ENCODE data around the gene MEI1. TPM values are rescaled to one million over a fixed set of nuclear protein-coding genes. Genes with fewer than 3 reads are reported as not detected.

The MEI1 gene
- total RNA-seq, 1 donor, result 0.27 TPM

DNA sequence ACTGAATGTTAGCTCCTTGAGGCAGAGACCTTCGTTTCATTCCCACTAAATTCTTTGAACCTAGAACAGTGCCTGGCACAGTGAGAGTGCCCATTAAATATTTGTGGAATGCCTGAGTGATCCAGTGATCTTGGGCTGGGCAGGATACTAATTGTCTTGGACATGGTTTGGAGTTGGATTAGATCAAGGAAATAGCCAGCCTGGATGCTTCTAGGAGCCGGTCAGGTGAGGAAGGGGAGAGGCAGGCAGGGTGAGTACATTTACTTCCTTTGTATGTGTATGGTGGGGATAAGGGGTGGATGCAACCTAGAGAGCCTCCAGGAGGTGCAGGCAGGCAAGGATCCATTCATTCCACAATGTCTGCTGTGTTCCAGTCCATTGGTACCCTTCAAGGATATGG, 137.2 kb downstream of the MEI1 start:
- no peak overlapping the region for H3K4me3 ChIP-seq (ENCODE audit: low read depth, low read length)
- no peak for DNase-seq (ENCODE audit: low read depth)
- TF ChIP-seq, protein P1, sequence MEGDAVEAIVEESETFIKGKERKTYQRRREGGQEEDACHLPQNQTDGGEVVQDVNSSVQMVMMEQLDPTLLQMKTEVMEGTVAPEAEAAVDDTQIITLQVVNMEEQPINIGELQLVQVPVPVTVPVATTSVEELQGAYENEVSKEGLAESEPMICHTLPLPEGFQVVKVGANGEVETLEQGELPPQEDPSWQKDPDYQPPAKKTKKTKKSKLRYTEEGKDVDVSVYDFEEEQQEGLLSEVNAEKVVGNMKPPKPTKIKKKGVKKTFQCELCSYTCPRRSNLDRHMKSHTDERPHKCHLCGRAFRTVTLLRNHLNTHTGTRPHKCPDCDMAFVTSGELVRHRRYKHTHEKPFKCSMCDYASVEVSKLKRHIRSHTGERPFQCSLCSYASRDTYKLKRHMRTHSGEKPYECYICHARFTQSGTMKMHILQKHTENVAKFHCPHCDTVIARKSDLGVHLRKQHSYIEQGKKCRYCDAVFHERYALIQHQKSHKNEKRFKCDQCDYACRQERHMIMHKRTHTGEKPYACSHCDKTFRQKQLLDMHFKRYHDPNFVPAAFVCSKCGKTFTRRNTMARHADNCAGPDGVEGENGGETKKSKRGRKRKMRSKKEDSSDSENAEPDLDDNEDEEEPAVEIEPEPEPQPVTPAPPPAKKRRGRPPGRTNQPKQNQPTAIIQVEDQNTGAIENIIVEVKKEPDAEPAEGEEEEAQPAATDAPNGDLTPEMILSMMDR (IDR thresholded peaks at IDR 0.05; ENCODE audit: insufficient read depth, low read length), result no peak

DNA sequence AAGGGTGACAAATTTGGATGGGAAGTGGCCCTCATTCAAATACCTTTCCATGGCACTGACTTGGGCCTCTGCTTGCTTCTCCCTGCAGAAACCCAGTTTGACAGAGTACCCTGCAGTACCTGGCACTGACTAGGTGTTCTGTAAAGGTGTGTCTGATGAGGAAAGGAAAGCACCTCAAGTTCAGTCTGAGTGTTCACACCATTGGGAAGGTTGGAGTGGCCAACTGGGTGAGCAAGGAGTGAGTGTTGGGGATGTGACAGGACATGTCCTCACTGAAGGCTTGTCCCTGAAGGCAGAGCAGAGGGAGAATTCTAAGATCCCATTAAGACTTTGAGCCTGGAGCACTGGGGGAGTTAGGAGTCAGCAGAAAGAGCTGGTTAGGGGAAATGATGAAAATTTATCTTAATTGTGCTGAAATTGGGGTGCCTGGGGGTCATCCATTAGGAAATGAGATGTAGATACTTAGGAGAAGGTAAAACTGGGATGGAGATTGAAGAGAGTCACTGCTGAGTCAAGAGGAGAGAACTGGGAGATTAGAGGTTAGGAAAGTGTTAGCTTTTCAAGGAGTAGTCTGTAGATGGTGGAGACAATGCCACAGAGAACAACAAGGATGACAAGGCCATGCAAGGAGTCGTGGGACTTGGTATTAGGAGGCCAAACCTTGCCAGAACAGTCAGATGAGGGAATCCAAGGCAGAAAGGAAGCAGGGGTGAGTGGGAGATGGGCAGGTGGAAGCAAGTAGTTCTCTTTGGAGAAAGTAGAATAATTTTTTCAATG, 139.7 kb downstream of the MEI1 start:
- H3K4me3 ChIP-seq (ENCODE audit: low read depth, low read length), result no peak overlapping the region
- DNase-seq (ENCODE audit: low read depth), result no peak
- TF ChIP-seq, protein P1 (IDR thresholded peaks at IDR 0.05; ENCODE audit: insufficient read depth, low read length), result no peak

DNA sequence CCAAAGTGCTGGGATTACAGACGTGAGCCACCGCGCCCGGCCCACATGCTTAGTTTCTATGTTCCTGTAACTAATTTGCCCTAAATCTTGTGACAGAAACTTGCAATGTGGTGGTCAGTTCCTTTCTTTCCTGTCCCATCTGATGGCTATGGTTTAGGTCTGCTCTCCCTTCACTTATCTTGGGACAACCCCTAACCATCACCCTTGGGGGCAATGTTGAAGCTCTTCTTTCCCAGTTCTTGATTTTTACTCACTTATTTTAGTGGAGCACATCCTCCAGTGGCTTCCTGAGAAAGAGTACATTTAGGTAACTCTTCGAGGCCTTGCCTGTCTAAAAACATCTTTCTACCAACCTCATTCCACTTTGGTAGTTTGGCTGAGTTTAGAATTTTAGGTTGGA, 140.9 kb downstream of the MEI1 start:
- no peak for DNase-seq (ENCODE audit: low read depth)
- TF ChIP-seq, protein P1 (IDR thresholded peaks at IDR 0.05; ENCODE audit: insufficient read depth, low read length), result no peak
- H3K4me3 ChIP-seq (ENCODE audit: low read depth, low read length), result no peak overlapping the region

DNA sequence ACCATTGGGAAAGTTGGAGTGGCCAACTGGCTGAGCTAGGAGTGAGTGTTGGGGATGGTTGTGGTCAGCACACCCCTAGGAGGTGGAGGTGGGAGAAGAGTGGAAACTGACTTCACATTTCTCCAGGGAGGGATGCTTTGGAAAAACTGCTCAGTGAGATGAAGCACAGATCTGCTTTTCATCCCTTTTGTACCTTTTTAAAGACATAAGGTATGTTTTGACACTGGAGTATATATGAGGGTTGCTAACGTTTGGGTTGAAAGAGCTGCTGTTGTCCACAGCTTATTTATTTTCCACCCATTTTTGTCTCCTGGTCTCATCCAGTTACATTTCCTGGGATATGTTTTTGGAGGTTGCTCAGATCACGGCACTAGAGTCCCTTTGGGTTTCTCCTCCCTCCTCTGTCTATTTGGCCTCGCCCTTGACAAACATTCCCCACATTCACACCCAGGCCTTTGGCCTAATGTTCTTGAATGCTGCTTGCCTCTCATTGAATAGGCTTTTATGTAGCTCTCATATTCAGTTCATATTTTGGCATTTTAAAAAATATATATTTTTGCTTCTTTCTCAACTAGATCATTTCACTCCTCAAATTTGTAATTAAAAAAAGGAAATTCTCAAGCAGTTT, 141.9 kb downstream of the MEI1 start:
- no peak overlapping the region for H3K4me3 ChIP-seq (ENCODE audit: low read depth, low read length)
- no peak for DNase-seq (ENCODE audit: low read depth)
- TF ChIP-seq, protein P1 (IDR thresholded peaks at IDR 0.05; ENCODE audit: insufficient read depth, low read length), result no peak

DNA sequence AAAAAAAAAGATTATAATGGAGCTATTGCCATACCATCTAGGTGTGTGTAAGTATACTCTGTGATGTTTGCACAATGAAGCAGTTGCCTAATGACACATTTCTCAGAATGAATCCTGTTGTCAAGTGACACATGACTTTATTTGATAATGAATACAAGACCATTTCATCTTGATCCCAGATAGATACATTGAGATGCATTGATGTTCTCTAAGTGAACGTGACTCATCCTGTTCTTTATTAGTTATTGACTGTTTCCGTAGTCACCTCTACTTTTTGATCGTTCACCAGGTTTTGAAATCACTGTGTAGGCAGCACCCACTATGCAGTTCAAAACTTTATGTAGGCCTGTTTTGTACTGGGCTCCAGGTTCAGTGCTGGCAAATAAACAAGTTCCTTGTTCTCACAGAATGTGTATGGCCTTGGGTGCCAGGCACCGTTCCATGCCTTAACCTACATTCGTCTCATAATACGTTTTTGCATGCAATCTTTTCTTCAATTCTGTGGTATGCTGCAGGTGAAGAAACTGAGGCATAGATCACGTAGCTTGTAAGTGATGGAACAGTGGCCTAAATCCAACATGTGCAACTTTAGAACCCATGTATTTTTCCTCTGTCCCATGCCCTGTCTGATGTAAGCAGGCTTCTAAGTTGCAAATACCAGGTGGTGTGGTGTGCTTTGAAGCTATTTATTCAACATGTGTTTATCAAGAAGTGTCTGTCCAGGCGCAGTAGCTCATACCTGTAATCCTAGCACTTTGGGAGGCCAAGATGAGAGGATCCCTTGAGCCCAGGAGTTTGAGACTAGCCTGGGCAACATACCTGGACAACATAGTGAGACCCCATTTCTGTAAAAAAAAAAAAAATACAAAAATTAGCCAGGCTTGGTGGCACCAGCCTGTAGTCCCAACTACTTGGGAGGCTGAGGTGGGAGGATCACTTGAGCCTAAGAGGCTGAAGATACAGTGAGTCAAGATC, 144.0 kb downstream of the MEI1 start:
- no peak for DNase-seq (ENCODE audit: low read depth)
- TF ChIP-seq, protein P1 (IDR thresholded peaks at IDR 0.05; ENCODE audit: insufficient read depth, low read length), result no peak
- H3K4me3 ChIP-seq (ENCODE audit: low read depth, low read length), result no peak overlapping the region

DNA sequence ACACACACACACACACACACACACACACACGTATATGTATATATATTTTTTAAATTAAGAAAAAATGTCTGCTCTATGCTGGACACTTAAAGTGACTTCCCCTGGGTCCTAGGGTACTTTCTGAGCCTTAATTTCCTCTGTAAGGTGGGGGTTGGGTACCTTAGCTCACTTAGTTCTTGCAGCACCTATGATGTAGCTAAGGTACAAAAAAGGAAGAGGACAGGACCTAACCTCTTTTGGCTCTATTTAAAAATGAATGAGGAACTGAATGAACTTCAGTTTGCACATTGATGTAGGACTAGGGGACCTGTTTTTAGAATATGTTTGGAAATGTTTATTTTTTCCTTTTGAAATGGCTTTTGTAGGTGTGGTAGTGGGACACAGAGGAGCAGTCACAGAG, 144.7 kb downstream of the MEI1 start:
- no peak overlapping the region for H3K4me3 ChIP-seq (ENCODE audit: low read depth, low read length)
- TF ChIP-seq, protein P1 (IDR thresholded peaks at IDR 0.05; ENCODE audit: insufficient read depth, low read length), result no peak
- DNase-seq (ENCODE audit: low read depth), result no peak
